Neural cell (in vitro differentiated cells): ENCODE measurements around the gene CRADD. TPM values are rescaled to one million over a fixed set of nuclear protein-coding genes. Genes with fewer than 3 reads are reported as not detected.

Source experiments
- H2AFZ ChIP-seq: fragments of 200-600, 300-800 bp; sonication (generic), shearing (Covaris generic); 2 replicates; pipeline ENCODE4 v1.6.0; 2014; ENCODE audit warnings: low read depth, mild to moderate bottlenecking, antibody characterized with exemption, low read length, moderate library complexity
- H3F3A ChIP-seq: fragments of 200-600 bp; shearing (Covaris generic); 2 replicates; pipeline ENCODE4 v1.6.1; 2016; ENCODE audit warnings: mild to moderate bottlenecking, moderate library complexity, mixed read lengths, antibody characterized with exemption, low read length; ENCODE audit not compliant: insufficient read depth, poor library complexity, severe bottlenecking
- H3K27ac ChIP-seq: fragments of 200-600, 300-800 bp; sonication (generic), shearing (Covaris generic); 2 replicates; pipeline ENCODE4 v1.5.1; 2014; ENCODE audit warnings: mild to moderate bottlenecking, low read length, moderate library complexity
- H3K27me3 ChIP-seq: fragments of 300-800, 200-600 bp; sonication (generic), shearing (Covaris generic); 2 replicates; pipeline ENCODE4 v1.6.0; 2014; ENCODE audit warnings: mild to moderate bottlenecking, low read depth, low read length, moderate library complexity; ENCODE audit not compliant: insufficient read depth
- H3K36me3 ChIP-seq: fragments of 300-800, 200-600 bp; sonication (generic), shearing (Covaris generic); 2 replicates; pipeline ENCODE4 v1.5.1; 2014; ENCODE audit warnings: mild to moderate bottlenecking, antibody characterized with exemption, low read length, moderate library complexity; ENCODE audit not compliant: insufficient read depth
- H3K4me2 ChIP-seq: fragments of 300-800, 200-600 bp; sonication (generic), shearing (Covaris generic); 2 replicates; pipeline ENCODE4 v1.6.0; 2014; ENCODE audit warnings: mild to moderate bottlenecking, low read length
- H3K4me3 ChIP-seq: fragments of 300-800, 200-600 bp; sonication (generic), shearing (Covaris generic); 2 replicates; pipeline ENCODE4 v1.5.1; 2014; ENCODE audit warnings: mild to moderate bottlenecking, low read length, moderate library complexity
- H3K79me2 ChIP-seq: fragments of 200-600 bp; shearing (Covaris generic); replicated peaks from 2 replicates; pipeline ENCODE4 v1.6.0; 2014; ENCODE audit warnings: mild to moderate bottlenecking, low read length, moderate library complexity; ENCODE audit not compliant: insufficient read depth
- H3K9ac ChIP-seq: fragments of 300-800, 200-600 bp; sonication (generic), shearing (Covaris generic); 2 replicates; pipeline ENCODE4 v1.6.1; 2016; ENCODE audit warnings: mild to moderate bottlenecking, low read length, mixed read lengths
- H3K9me2 ChIP-seq: fragments of 200-600 bp; shearing (Covaris generic); 2 replicates; pipeline ENCODE4 v1.6.1; 2016; ENCODE audit warnings: mild to moderate bottlenecking, low read length, mixed read lengths; ENCODE audit not compliant: insufficient read depth
- H3K9me3 ChIP-seq: fragments of 200-600, 300-800 bp; sonication (generic), shearing (Covaris generic); 2 replicates; pipeline ENCODE4 v1.6.1; 2016; ENCODE audit warnings: mild to moderate bottlenecking, mixed run types, low read length, moderate library complexity, mixed read lengths
- H4K20me1 ChIP-seq: fragments of 200-600 bp; shearing (Covaris generic); 2 replicates; pipeline ENCODE4 v1.6.1; 2016; ENCODE audit warnings: mild to moderate bottlenecking, mixed run types; ENCODE audit not compliant: insufficient read depth
- EP300 ChIP-seq: fragments of 450-650 bp; conservative IDR thresholded peaks from 2 replicates; pipeline ENCODE4 v1.6.1; 2014; ENCODE audit warnings: antibody characterized with exemption, mild to moderate bottlenecking, moderate library complexity; ENCODE audit not compliant: poor library complexity, severe bottlenecking
- EZH2 ChIP-seq: fragments of 200-600, 300-800 bp; shearing (Covaris generic), sonication (generic); IDR thresholded peaks from 2 replicates; pipeline ENCODE4 v1.6.1; 2014; ENCODE audit warnings: antibody characterized with exemption, low read length, borderline replicate concordance, mild to moderate bottlenecking; ENCODE audit not compliant: insufficient read depth, poor library complexity, severe bottlenecking
- MXI1 ChIP-seq: fragments of 450-650 bp; conservative IDR thresholded peaks from 2 replicates; pipeline ENCODE4 v1.6.1; 2014; ENCODE audit warnings: antibody characterized with exemption, mild to moderate bottlenecking; ENCODE audit not compliant: poor library complexity, severe bottlenecking
- POLR2AphosphoS5 ChIP-seq: IDR thresholded peaks from 2 replicates; pipeline ENCODE4 v1.6.1; 2012
- RAD21 ChIP-seq: fragments of 450-650 bp; conservative IDR thresholded peaks from 2 replicates; pipeline ENCODE4 v1.6.1; 2014; ENCODE audit warnings: antibody characterized with exemption, mild to moderate bottlenecking, moderate library complexity
- SMC3 ChIP-seq: fragments of 450-650 bp; conservative IDR thresholded peaks from 2 replicates; pipeline ENCODE4 v1.6.1; 2014; ENCODE audit warnings: antibody characterized with exemption, mild to moderate bottlenecking, moderate library complexity; ENCODE audit not compliant: poor library complexity
- TAF1 ChIP-seq: IDR thresholded peaks from 2 replicates; pipeline ENCODE4 v1.6.1; 2012; ENCODE audit warnings: low read depth
- polyA plus RNA-seq: library from polyadenylated mRNA; depleted of rRNA; stranded (reverse); fragments of >200 nt; gene quantifications from 2 replicates; pipeline ENCODE4 v1.2.3, GENCODE V29; 2014
- TF ChIP-seq, protein P1 (sequence below): IDR thresholded peaks from 2 replicates; pipeline ENCODE4 v1.6.1; 2012; ENCODE audit warnings: borderline replicate concordance
- TF ChIP-seq, protein P2 (sequence below): fragments of 450-650 bp; IDR thresholded peaks from 2 replicates; pipeline ENCODE4 v1.5.1; 2014; ENCODE audit warnings: antibody characterized with exemption, mild to moderate bottlenecking, moderate library complexity; ENCODE audit not compliant: poor library complexity, severe bottlenecking

Gene CRADD
- polyA plus RNA-seq, 1 donor from 2014 or later: 23.5 TPM

DNA sequence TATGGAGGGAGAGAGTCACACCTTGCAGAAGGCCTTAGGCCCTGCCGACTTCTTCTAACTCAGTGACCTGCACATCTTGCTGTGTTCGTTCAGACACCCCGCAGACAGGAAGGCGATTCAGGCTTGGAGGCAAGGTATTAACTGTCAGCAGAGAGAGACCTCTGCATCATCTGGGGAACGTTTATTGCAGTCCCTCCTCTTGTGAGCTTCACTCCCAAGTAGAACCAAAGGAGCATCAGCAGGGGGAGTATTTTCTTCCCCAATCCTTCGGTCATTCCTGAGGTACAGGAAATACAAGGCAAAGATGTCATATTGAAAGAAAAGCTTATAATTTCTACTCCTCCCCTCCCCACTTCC, 217.9 kb downstream of the CRADD start:
- no peak overlapping the region for H2AFZ ChIP-seq
- no peak overlapping the region for H3K27ac ChIP-seq
- H3K9me2 ChIP-seq: no peaks in the 10 kb centered on the region
- H3F3A ChIP-seq: no peaks in the 10 kb centered on the region
- H4K20me1 ChIP-seq: no peaks in the 10 kb centered on the region
- no peaks in the 10 kb centered on the region for H3K9me3 ChIP-seq
- H3K9ac ChIP-seq: no peak overlapping the region
- H3K27me3 ChIP-seq: no peaks in the 10 kb centered on the region
- H3K36me3 ChIP-seq: no peaks in the 10 kb centered on the region
- H3K4me2 ChIP-seq: no peak overlapping the region
- H3K79me2 ChIP-seq: no peaks in the 10 kb centered on the region
- TF ChIP-seq EZH2: no peak
- TF ChIP-seq, protein P1, sequence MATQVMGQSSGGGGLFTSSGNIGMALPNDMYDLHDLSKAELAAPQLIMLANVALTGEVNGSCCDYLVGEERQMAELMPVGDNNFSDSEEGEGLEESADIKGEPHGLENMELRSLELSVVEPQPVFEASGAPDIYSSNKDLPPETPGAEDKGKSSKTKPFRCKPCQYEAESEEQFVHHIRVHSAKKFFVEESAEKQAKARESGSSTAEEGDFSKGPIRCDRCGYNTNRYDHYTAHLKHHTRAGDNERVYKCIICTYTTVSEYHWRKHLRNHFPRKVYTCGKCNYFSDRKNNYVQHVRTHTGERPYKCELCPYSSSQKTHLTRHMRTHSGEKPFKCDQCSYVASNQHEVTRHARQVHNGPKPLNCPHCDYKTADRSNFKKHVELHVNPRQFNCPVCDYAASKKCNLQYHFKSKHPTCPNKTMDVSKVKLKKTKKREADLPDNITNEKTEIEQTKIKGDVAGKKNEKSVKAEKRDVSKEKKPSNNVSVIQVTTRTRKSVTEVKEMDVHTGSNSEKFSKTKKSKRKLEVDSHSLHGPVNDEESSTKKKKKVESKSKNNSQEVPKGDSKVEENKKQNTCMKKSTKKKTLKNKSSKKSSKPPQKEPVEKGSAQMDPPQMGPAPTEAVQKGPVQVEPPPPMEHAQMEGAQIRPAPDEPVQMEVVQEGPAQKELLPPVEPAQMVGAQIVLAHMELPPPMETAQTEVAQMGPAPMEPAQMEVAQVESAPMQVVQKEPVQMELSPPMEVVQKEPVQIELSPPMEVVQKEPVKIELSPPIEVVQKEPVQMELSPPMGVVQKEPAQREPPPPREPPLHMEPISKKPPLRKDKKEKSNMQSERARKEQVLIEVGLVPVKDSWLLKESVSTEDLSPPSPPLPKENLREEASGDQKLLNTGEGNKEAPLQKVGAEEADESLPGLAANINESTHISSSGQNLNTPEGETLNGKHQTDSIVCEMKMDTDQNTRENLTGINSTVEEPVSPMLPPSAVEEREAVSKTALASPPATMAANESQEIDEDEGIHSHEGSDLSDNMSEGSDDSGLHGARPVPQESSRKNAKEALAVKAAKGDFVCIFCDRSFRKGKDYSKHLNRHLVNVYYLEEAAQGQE: no peak
- TF ChIP-seq SMC3: no peak
- TF ChIP-seq RAD21: no peak
- no peak for TF ChIP-seq MXI1
- no peak for TF ChIP-seq POLR2AphosphoS5
- TF ChIP-seq EP300: no peak
- TF ChIP-seq TAF1: no peak
- TF ChIP-seq, protein P2, sequence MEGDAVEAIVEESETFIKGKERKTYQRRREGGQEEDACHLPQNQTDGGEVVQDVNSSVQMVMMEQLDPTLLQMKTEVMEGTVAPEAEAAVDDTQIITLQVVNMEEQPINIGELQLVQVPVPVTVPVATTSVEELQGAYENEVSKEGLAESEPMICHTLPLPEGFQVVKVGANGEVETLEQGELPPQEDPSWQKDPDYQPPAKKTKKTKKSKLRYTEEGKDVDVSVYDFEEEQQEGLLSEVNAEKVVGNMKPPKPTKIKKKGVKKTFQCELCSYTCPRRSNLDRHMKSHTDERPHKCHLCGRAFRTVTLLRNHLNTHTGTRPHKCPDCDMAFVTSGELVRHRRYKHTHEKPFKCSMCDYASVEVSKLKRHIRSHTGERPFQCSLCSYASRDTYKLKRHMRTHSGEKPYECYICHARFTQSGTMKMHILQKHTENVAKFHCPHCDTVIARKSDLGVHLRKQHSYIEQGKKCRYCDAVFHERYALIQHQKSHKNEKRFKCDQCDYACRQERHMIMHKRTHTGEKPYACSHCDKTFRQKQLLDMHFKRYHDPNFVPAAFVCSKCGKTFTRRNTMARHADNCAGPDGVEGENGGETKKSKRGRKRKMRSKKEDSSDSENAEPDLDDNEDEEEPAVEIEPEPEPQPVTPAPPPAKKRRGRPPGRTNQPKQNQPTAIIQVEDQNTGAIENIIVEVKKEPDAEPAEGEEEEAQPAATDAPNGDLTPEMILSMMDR: no peak
- H3K4me3 ChIP-seq: no peak overlapping the region

DNA sequence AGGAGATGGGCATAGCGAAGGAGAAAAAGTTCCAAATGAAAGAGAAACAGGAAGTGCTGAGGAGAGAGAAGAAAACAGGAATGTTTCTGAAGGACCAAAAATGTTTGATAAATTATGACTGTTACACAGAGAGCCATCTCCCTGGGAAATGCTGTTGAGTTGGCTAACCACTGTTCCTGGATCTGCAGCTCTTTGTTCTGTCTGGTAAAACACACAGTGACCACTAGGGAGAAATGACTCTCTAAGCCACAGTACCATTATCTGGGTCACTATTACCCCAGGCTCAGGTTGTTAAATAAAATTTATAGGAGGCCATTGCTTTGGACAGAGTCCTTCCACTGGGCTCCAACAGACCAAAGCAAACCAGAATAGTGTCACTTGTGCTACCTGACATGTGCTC, 219.3 kb downstream of the CRADD start:
- H3K79me2 ChIP-seq: no peaks in the 10 kb centered on the region
- no peak for TF ChIP-seq TAF1
- TF ChIP-seq EP300: no peak
- TF ChIP-seq, protein P1: no peak
- TF ChIP-seq, protein P2: no peak
- TF ChIP-seq MXI1: no peak
- no peak for TF ChIP-seq POLR2AphosphoS5
- TF ChIP-seq EZH2: no peak
- TF ChIP-seq RAD21: no peak
- TF ChIP-seq SMC3: no peak
- no peaks in the 10 kb centered on the region for H3K9me2 ChIP-seq
- no peaks in the 10 kb centered on the region for H3K27me3 ChIP-seq
- H3K9ac ChIP-seq: no peak overlapping the region
- H3K9me3 ChIP-seq: no peaks in the 10 kb centered on the region
- no peaks in the 10 kb centered on the region for H4K20me1 ChIP-seq
- no peaks in the 10 kb centered on the region for H3F3A ChIP-seq
- H3K27ac ChIP-seq: no peak overlapping the region
- no peak overlapping the region for H3K4me3 ChIP-seq
- H3K36me3 ChIP-seq: no peaks in the 10 kb centered on the region
- H3K4me2 ChIP-seq: no peak overlapping the region
- no peak overlapping the region for H2AFZ ChIP-seq
